Neural crest cell (in vitro differentiated cells): ENCODE data around the gene PIGW. TPM values are rescaled to one million over a fixed set of nuclear protein-coding genes. Genes with fewer than 3 reads are reported as not detected.

Source experiments
- total RNA-seq: library from RNA; stranded (reverse); gene quantifications from 2 replicates; pipeline ENCODE4 v1.2.1, GENCODE V29; 2021

The PIGW gene
- total RNA-seq, 1 donor from 2014 or later, result 20.8 TPM

Other genes starting within 250 kb of the PIGW start
- not detected in 2 replicates for gene TBC1D3G, start 211.1 kb upstream of the PIGW start, total RNA-seq
- gene TBC1D3H, start 146.6 kb upstream of the PIGW start, total RNA-seq, result not detected in 2 replicates
- gene ZNHIT3, start 48.3 kb upstream of the PIGW start, total RNA-seq, result 53.7 and 57.0 TPM in 2 replicates
- 101 and 104 TPM in 2 replicates for gene MYO19, start 119 bp upstream of the PIGW start, total RNA-seq
- 71.8 and 72.3 TPM in 2 replicates for gene GGNBP2, start 9.9 kb downstream of the PIGW start, total RNA-seq
- gene DHRS11, start 56.9 kb downstream of the PIGW start, total RNA-seq, result 12.3 and 14.7 TPM in 2 replicates
- 4.6 and 5.4 TPM in 2 replicates for gene MRM1, start 66.6 kb downstream of the PIGW start, total RNA-seq